T-helper 1 cell treated with Interleukin-12 subunit alpha and Interleukin-12 subunit beta and Interleukin-4 antibody, amounts not matched to agents 30 μg/mL and 1 μg/mL, for 36 hours (primary cell): ENCODE measurements around the gene KNDC1.
"Not testable (repeated sequence)": the region's sequence is repeated elsewhere in the genome, so short reads cannot be mapped to it uniquely, and the experiment has no call there.

ENCODE experiments used
- H3K27ac Mint-ChIP-seq: one replicate; pipeline ENCODE4 v1.8.0; 2021; ENCODE audit warnings: mild to moderate bottlenecking, mixed read lengths
- H3K27me3 Mint-ChIP-seq: one replicate; pipeline ENCODE4 v1.8.0; 2021; ENCODE audit warnings: low read depth, mixed read lengths
- H3K36me3 Mint-ChIP-seq: one replicate; pipeline ENCODE4 v1.8.0; 2021; ENCODE audit warnings: low read depth, mixed read lengths
- H3K4me1 Mint-ChIP-seq: one replicate; pipeline ENCODE4 v1.8.0; 2021; ENCODE audit warnings: low read depth, mixed read lengths
- H3K4me3 Mint-ChIP-seq: one replicate; pipeline ENCODE4 v1.8.0; 2021; ENCODE audit warnings: mild to moderate bottlenecking, moderate library complexity, mixed read lengths
- H3K9me3 Mint-ChIP-seq: one replicate; pipeline ENCODE4 v1.8.0; 2021; ENCODE audit warnings: mixed read lengths

KNDC1 gene

GRCh38 chr10:133142523-133143199 is 17.4 kb upstream of the KNDC1 start:
- Mint-ChIP-seq H3K27me3 (peaks cover 27% of the 10 kb centered on the region), H3K27ac (no peak overlapping the region)

DNA sequence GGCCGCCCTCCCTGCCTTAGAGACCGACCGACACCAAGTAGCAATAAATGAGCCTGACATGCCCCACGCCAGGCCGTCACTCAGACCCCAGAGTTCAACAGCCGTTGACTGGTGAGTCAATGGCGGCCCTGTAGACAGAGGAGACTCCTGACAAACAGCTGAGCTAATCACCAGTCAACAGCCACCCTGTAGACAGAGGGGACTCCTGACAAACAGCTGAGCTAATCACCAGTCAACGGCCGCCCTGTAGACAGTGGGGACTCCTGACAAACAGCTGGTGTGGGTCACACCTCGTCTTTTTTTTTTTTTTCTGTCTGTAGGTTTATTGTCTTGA is 16.9 kb upstream of the KNDC1 start:
- Mint-ChIP-seq H3K9me3 (peaks cover 10% of the 10 kb centered on the region), H3K27ac (no peak overlapping the region), H3K4me1 (peaks cover 5% of the 10 kb centered on the region), H3K36me3 (no peaks in the 10 kb centered on the region), H3K27me3 (peaks cover 27% of the 10 kb centered on the region), H3K4me3 (no peak overlapping the region)

More at GRCh38 chr10:133142523-133143199, 17.4 kb upstream of the KNDC1 start:
- H3K4me3 Mint-ChIP-seq = no peak overlapping the region
- H3K9me3 Mint-ChIP-seq = peaks cover 5% of the 10 kb centered on the region
- H3K4me1 Mint-ChIP-seq = peaks cover 5% of the 10 kb centered on the region
- no peaks in the 10 kb centered on the region for H3K36me3 Mint-ChIP-seq

- H3K36me3 Mint-ChIP-seq = no peaks in the 10 kb centered on the region
- peaks cover 14% of the 10 kb centered on the region for H3K9me3 Mint-ChIP-seq
- H3K4me1 Mint-ChIP-seq = peaks cover 5% of the 10 kb centered on the region
- H3K27ac Mint-ChIP-seq = no peak overlapping the region
- no peak overlapping the region for H3K4me3 Mint-ChIP-seq
- peaks cover 29% of the 10 kb centered on the region for H3K27me3 Mint-ChIP-seq
These were observed 16.5 kb upstream of the KNDC1 start for GRCh38 chr10:133143546-133143945.

DNA sequence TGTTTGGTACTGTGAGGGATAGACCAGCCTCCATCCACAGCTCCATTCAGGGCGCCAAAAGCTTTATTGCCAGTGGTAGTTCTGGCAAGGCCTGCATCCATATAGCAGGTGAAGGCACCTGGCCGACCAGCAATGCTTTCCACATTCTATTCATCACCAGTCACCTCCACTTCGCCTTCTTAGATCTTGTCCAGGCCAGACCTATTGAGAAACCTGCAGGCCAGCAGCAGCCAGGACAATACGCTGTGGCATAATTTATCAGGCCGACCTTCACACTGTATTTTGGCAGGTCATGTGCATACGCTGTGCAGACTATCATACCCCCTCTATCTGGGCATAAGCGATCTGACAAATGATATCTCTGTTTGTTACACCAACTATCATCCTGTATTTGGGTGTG is 15.2 kb upstream of the KNDC1 start:
- Mint-ChIP-seq H3K4me1 (peaks cover 5% of the 10 kb centered on the region), H3K4me3 (no peak overlapping the region), H3K27me3 (peaks cover 35% of the 10 kb centered on the region), H3K27ac (no peak overlapping the region), H3K9me3 (peaks cover 22% of the 10 kb centered on the region), H3K36me3 (no peaks in the 10 kb centered on the region)

DNA sequence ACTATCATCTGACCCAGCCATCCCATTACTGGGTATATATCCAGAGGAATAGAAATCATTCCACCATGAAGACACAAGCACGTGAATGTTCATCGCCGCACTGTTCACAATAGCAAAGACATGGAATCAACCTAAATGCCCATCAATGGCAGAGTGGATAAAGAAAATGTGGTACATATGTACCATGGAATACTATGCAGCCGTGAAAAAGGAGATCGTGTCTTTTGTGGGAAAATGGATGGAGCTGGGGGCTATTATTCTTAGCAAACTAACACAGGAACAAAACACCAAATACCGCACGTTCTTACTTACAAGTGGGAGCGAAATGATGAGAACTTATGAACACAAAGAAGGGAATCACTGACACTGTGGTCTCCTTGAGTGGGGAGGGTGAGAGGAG is 9.8 kb upstream of the KNDC1 start:
- Mint-ChIP-seq H3K4me1 (no peaks in the 10 kb centered on the region), H3K4me3 (no peak overlapping the region), H3K27ac (no peak overlapping the region), H3K27me3 (peaks cover 31% of the 10 kb centered on the region), H3K9me3 (peaks cover 28% of the 10 kb centered on the region), H3K36me3 (no peaks in the 10 kb centered on the region)

- Mint-ChIP-seq H3K4me3 (no peak overlapping the region), H3K36me3 (no peaks in the 10 kb centered on the region), H3K27ac (no peak overlapping the region), H3K4me1 (no peaks in the 10 kb centered on the region), H3K9me3 (peaks cover 28% of the 10 kb centered on the region), H3K27me3 (peaks cover 30% of the 10 kb centered on the region)
These were observed 9.4 kb upstream of the KNDC1 start for GRCh38 chr10:133150656-133151055.

DNA sequence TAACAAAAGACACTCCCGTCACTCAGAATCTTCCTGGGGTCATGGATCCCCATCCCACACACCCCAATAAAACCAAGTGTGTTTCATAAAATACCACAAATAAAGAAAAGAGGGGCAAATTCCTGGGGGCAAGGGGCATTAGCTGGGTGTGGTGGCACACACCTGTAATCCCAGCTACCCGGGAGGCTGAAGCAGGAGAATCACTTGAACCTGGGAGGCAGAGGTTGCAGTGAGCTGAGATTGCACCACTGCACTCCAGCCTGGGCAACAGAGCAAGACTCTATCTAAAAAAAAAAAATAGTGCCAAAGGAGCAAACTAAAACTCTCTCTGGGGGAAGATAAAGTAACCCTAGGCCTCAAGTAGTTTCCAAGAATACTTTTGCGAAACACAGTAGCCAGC is 8.9 kb upstream of the KNDC1 start:
- H3K4me3 Mint-ChIP-seq, H3K36me3 Mint-ChIP-seq, H3K4me1 Mint-ChIP-seq, H3K27ac Mint-ChIP-seq: not testable (repeated sequence)
- peaks cover 30% of the 10 kb centered on the region for H3K27me3 Mint-ChIP-seq
- H3K9me3 Mint-ChIP-seq = peaks cover 28% of the 10 kb centered on the region

- no peak overlapping the region for H3K4me3 Mint-ChIP-seq
- peaks cover 25% of the 10 kb centered on the region for H3K27me3 Mint-ChIP-seq
- no peaks in the 10 kb centered on the region for H3K4me1 Mint-ChIP-seq
- H3K27ac Mint-ChIP-seq = no peak overlapping the region
- H3K9me3 Mint-ChIP-seq = peaks cover 28% of the 10 kb centered on the region
- H3K36me3 Mint-ChIP-seq = no peaks in the 10 kb centered on the region
These were observed 8.5 kb upstream of the KNDC1 start for GRCh38 chr10:133151543-133151972.

DNA sequence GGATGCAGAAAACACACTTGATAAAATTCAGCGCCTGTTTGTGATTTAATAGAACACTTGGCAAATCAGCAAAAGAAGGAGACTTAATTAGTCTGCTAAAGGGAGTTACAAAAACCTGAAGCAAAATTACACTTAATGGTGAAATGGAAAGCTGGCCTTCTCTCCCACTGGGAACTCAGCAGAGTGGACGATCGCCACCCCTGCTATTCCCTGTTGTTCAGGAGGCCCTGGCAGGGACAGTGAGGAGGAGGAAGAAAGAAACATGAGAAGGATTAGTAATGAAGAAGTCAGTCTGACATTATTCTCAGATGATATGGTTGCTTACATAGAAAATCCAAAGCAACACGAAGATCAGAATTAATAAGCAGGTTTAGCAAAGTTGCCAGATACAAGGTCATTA is 5.6 kb upstream of the KNDC1 start:
- Mint-ChIP-seq H3K4me3 (no peak overlapping the region), H3K9me3 (peaks cover 8% of the 10 kb centered on the region), H3K27ac (no peak overlapping the region), H3K27me3 (peaks cover 14% of the 10 kb centered on the region), H3K4me1 (no peaks in the 10 kb centered on the region), H3K36me3 (no peaks in the 10 kb centered on the region)

DNA sequence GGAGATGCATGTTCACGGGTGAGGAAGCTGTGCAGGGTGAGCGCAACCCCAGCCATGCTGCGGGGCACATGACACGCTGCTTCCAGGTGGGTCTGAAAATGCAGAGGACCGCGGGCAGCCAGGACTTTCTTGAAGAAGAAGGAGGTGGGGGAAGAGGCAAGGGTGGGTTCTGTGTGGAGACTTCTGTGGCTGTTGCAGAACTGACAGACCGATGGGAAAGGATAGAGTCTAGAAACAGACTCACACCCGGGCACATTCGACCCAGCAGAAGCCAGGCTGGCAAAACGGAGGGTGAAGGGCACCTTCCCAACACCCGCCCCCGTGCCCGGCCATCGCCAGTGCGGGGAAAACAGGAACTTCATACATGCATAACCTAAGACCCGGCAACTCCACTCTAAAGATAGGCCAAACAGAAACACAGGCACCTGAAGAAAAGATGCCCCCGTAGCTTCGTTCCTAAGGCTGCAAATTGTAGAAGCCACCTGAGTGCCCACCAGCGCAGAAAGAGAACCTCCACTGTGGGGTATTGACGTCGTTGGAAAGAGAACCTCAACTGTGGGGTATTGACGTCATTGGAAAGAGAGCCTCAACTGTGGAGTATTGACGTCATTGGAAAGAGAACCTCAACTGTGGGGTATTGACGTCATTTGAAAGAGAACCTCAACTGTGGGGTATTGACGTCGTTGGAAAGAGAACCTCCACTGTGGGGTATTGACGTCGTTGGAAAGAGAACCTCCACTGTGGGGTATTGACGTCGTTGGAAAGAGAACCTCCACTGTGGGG is 4.8 kb upstream of the KNDC1 start:
- Mint-ChIP-seq H3K27me3 (peaks cover 10% of the 10 kb centered on the region), H3K4me3 (no peak overlapping the region), H3K36me3 (no peaks in the 10 kb centered on the region), H3K4me1 (no peaks in the 10 kb centered on the region), H3K9me3 (peaks cover 2% of the 10 kb centered on the region), H3K27ac (no peak overlapping the region)

DNA sequence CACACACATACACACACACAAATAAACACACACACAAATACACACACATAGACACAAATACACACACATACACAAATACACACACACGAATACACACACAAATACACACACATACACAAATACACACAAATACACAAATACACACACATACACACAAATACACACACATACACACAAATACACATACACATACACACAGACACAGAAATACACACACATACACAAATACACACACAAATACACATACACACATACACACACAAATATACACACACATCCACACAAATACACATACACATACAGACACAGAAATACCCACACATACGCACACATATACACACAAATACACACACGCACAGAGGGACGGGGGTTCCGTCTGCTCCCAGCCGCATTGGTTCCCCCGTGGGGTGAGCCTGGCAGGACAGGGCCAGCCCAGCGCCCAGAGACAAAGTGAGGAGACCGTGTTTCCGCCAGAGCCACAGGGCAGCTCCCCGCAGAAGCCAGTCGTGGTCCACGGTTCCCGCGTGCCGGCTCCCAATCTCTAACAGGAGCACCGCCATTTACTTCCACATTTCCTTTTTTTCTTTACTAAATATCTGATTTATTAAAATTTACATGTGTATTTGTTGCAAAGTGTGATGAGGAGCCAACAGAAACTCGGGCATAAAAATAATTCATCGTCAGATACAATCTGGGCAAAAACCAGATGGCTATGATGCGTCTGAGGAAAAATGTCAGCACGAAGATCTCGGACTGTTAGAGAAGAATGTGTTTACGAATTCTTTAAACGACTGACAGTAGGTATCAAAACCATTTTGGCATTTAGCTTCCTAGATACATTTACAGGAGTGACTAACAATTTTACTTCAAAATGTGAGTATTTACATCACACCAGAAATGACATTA is 3.1 kb upstream of the KNDC1 start:
- H3K36me3 Mint-ChIP-seq = no peaks in the 10 kb centered on the region
- peaks cover 14% of the 10 kb centered on the region for H3K27me3 Mint-ChIP-seq
- no peak overlapping the region for H3K4me3 Mint-ChIP-seq
- no peak overlapping the region for H3K27ac Mint-ChIP-seq
- H3K4me1 Mint-ChIP-seq = no peaks in the 10 kb centered on the region
- H3K9me3 Mint-ChIP-seq = no peaks in the 10 kb centered on the region

GRCh38 chr10:133157662-133158436 is 2.2 kb upstream of the KNDC1 start:
- Mint-ChIP-seq H3K36me3 (no peaks in the 10 kb centered on the region), H3K9me3 (no peaks in the 10 kb centered on the region), H3K4me3 (no peak overlapping the region), H3K27me3 (peaks cover 8% of the 10 kb centered on the region), H3K27ac (no peak overlapping the region), H3K4me1 (no peaks in the 10 kb centered on the region)

DNA sequence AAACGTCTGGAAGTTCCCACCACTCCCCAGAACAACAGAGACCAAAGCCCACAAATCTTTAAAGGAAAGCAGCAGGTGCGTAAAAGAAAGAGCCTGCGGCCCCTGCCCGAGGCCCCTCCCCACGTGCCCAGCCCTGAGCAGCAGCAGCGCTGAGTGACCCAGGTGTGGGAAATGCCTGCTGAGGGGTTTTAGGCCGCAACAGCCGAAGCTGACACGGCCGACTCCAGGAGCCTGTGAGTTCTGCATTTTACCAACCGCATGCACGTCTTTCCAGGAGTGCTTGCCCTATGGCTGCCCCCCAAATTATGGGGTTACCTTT is 1.6 kb upstream of the KNDC1 start:
- Mint-ChIP-seq H3K27me3 (peaks cover 7% of the 10 kb centered on the region), H3K27ac (no peak overlapping the region), H3K9me3 (no peaks in the 10 kb centered on the region), H3K4me3 (no peak overlapping the region), H3K36me3 (no peaks in the 10 kb centered on the region), H3K4me1 (no peaks in the 10 kb centered on the region)
